Naive thymus-derived CD4-positive, alpha-beta T cell (primary cell): Measurements from ENCODE around the gene ELK3. TPM values are rescaled to one million over a fixed set of nuclear protein-coding genes. Genes with fewer than 3 reads are reported as not detected.

Experiments used
- ATAC-seq: fragments of 150-1000 bp; cut with Tn5 transposase; 2 replicates; pipeline ENCODE4 v1.10.0; 2021; ENCODE audit warnings: mild to moderate bottlenecking, moderate library complexity
- CTCF ChIA-PET: fragments of 350-600 bp; sonication (Branson Sonifier 250); formaldehyde crosslinking; loops from one replicate; lab custom pipeline; 2021; ENCODE audit warnings: antibody characterized with exemption; lab: Charles Lee
- POLR2A ChIA-PET: fragments of 350-600 bp; sonication (Branson Sonifier 250); formaldehyde crosslinking; loops from one replicate; lab custom pipeline; 2021; ENCODE audit warnings: antibody characterized with exemption, inconsistent platforms; lab: Charles Lee
- DNase-seq, 9 donors: peaks; one replicate each; pipeline versions ENCODE4 v3.0.0 to v3.0.0-alpha.2; 2020 to 2022; ENCODE audit warnings: mixed read lengths in 1 of 9
- H3K27ac ChIP-seq: one replicate; pipeline ENCODE4 v1.7.0; 2013; ENCODE audit warnings: mild to moderate bottlenecking, low read depth, low read length, moderate library complexity
- H3K27me3 ChIP-seq, 2 donors: one replicate each; pipeline ENCODE4 v1.7.0; 2013; ENCODE audit warnings: low read length in 2 of 2, mild to moderate bottlenecking in 2 of 2, moderate library complexity in 2 of 2; ENCODE audit not compliant: control insufficient read depth in 2 of 2, insufficient read depth in 2 of 2
- H3K36me3 ChIP-seq, 3 experiments: 1 replicate in 2 of 3; 2 replicates in 1 of 3; pipeline ENCODE4 v1.7.0; 2013; ENCODE audit warnings: low read length in 3 of 3, mild to moderate bottlenecking in 3 of 3, moderate library complexity in 1 of 3; ENCODE audit not compliant: insufficient read depth in 3 of 3, control insufficient read depth in 2 of 3
- H3K4me1 ChIP-seq, 2 donors: one replicate each; pipeline ENCODE4 v1.7.0; 2013; ENCODE audit warnings: low read length in 2 of 2, mild to moderate bottlenecking in 2 of 2, moderate library complexity in 1 of 2; ENCODE audit not compliant: control insufficient read depth in 2 of 2, insufficient read depth in 2 of 2
- H3K4me3 ChIP-seq: 2 replicates; pipeline ENCODE4 v1.7.0; 2013; ENCODE audit warnings: mild to moderate bottlenecking, low read length
- H3K9me3 ChIP-seq, 3 experiments: 1 replicate in 2 of 3; 2 replicates in 1 of 3; pipeline ENCODE4 v1.7.0; 2013; ENCODE audit warnings: low read length in 3 of 3; ENCODE audit not compliant: control insufficient read depth in 2 of 3
- H3K27ac Mint-ChIP-seq, 9 donors: one replicate each; pipeline ENCODE4 v1.8.0; 2020 to 2022; ENCODE audit warnings: mixed read lengths in 9 of 9, mild to moderate bottlenecking in 8 of 9, moderate library complexity in 5 of 9, inconsistent platforms in 2 of 9
- H3K27me3 Mint-ChIP-seq, 5 donors: one replicate each; pipeline ENCODE4 v1.8.0; 2021 to 2022; ENCODE audit warnings: mixed read lengths in 5 of 5, mild to moderate bottlenecking in 1 of 5
- H3K36me3 Mint-ChIP-seq, 5 donors: one replicate each; pipeline ENCODE4 v1.8.0; 2020 to 2022; ENCODE audit warnings: mixed read lengths in 5 of 5, mild to moderate bottlenecking in 3 of 5, inconsistent platforms in 1 of 5
- H3K4me1 Mint-ChIP-seq, 7 donors: one replicate each; pipeline ENCODE4 v1.8.0; 2020 to 2022; ENCODE audit warnings: mixed read lengths in 7 of 7, mild to moderate bottlenecking in 3 of 7, inconsistent platforms in 1 of 7
- H3K4me3 Mint-ChIP-seq, 10 donors: one replicate each; pipeline ENCODE4 v1.8.0; 2020 to 2022; ENCODE audit warnings: mild to moderate bottlenecking in 10 of 10, mixed read lengths in 10 of 10, moderate library complexity in 6 of 10, inconsistent platforms in 2 of 10
- H3K9me3 Mint-ChIP-seq, 11 donors: one replicate each; pipeline ENCODE4 v1.8.0; 2020 to 2022; ENCODE audit warnings: mixed read lengths in 11 of 11, mild to moderate bottlenecking in 4 of 11, inconsistent platforms in 1 of 11, moderate library complexity in 1 of 11
- intact Hi-C, 2 donors: fragments of 100-400 bp; cut with micrococcal nuclease; formaldehyde crosslinking; loops; one replicate each; pipeline ENCODE4 v1.15.1; 2023
- polyA plus RNA-seq, 2 donors: library from polyadenylated mRNA; unstranded; fragments of 300-500 nt; fragmentation: Illumina TruSeq; gene quantifications; one replicate each; pipeline ENCODE4 v1.2.3, GENCODE V29; 2021
- total RNA-seq, 6 experiments: library from RNA in 5 of 6; stranded (reverse) in 5 of 6; gene quantifications; 1 replicate in 5 of 6; 2 replicates in 1 of 6; pipeline ENCODE4 v1.2.3 and lab custom pipeline; 2021 to 2026

Gene ELK3
- total and polyA plus RNA-seq, 7 experiments from 2014 or later: 16.8 to 52.3 (median 29.4) TPM

DNA sequence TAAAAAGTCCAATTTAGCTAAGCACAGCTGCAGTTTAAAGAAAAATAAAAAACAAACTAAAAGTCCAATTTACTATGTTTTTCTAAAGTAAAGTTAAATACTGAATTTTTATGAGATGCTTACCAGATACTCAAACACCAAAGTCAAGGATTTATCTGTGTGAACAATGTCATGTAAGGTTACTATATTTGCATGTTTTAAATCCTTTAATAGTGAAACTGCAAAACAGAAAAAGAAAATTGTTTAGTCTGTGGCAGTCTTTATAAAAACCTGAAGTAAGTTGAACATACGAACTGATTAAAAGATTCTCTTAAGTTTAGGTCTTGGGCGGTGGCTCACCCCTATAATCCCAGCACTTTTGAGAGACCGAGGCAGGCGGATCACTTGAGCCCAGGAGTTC, 103.3 kb downstream of the ELK3 start:
- no peak for ATAC-seq
- H3K9me3 Mint-ChIP-seq: no peaks in the 10 kb centered on the region
- Histone ChIP-seq H3K36me3 (peaks cover 3 to 15% (median 11%) of the 10 kb centered on the region in 3 experiments), H3K9me3 (no peaks in the 10 kb centered on the region), H3K4me3 (no peak overlapping the region), H3K27ac (no peak overlapping the region), H3K27me3 (no peaks in the 10 kb centered on the region), H3K4me1 (peaks cover 7 to 11% of the 10 kb centered on the region in 2 donors)
- peaks cover 13 to 52% (median 31%) of the 10 kb centered on the region in 7 donors for H3K4me1 Mint-ChIP-seq
- CTCF ChIA-PET: interaction anchor here (0.7 to 1.5 kb wide), 2 partner anchors 34 to 103 kb away, joined by 3 to 10 read pairs; partner anchors contain the start of gene CDK17
- no peak overlapping the region for H3K27ac Mint-ChIP-seq
- DNase-seq: no peak
- peaks cover 0 to 31% (median 26%) of the 10 kb centered on the region in 5 donors for H3K36me3 Mint-ChIP-seq
- no peak overlapping the region for H3K4me3 Mint-ChIP-seq
- no peaks in the 10 kb centered on the region for H3K27me3 Mint-ChIP-seq
- POLR2A ChIA-PET: no interaction called here
- intact Hi-C loops: loop anchor here (2.0 to 5.0 kb wide), 3 partner anchors 15 to 235 kb away; no protein-coding TSS in a partner anchor

GRCh38 chr12:96300064-96300463, 105.9 kb downstream of the ELK3 start:
- Histone ChIP-seq H3K36me3 (peaks cover 3 to 8% (median 7%) of the 10 kb centered on the region in 3 experiments), H3K27me3 (no peaks in the 10 kb centered on the region), H3K27ac (no peak overlapping the region), H3K4me1 (peaks cover 2 to 6% of the 10 kb centered on the region in 2 donors), H3K9me3 (no peaks in the 10 kb centered on the region), H3K4me3 (no peak overlapping the region)
- Mint-ChIP-seq H3K27ac (peak overlapping the region in 1 of 9 donors; percentile 66), H3K4me1 (peaks cover 12 to 48% (median 24%) of the 10 kb centered on the region in 7 donors), H3K9me3 (no peaks in the 10 kb centered on the region), H3K36me3 (peaks cover 0 to 28% (median 19%) of the 10 kb centered on the region in 5 donors), H3K27me3 (no peaks in the 10 kb centered on the region), H3K4me3 (no peak overlapping the region)
- no peak for DNase-seq
- ChIA-PET POLR2A (interaction anchor here (0.6 kb wide), 1 partner anchor 33 kb away, joined by 4 read pairs; no protein-coding TSS in a partner anchor), CTCF (no interaction called here)
- no peak for ATAC-seq
- intact Hi-C loops: no loop called here

DNA sequence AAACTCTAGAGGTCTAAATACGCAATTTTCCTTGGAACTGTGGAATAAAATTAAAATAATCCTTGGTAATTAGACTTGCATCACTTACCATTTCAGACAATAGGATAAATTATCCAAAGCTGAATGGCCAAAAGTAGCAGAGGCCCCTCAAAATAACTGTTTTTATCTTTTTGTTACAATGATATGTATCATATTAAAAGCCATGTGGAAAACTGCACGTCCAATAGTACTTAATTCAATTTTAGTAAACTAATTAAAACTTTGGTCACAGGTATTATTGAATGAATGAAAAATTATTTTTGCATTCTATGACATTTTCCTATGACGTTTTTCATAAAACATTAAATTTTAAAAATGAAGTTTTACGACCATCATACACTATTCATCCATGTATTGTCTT, 107.6 kb downstream of the ELK3 start:
- no peaks in the 10 kb centered on the region for H3K9me3 Mint-ChIP-seq
- Histone ChIP-seq H3K4me1 (no peaks in the 10 kb centered on the region), H3K9me3 (no peaks in the 10 kb centered on the region), H3K27me3 (no peaks in the 10 kb centered on the region), H3K36me3 (peaks cover 3 to 8% (median 7%) of the 10 kb centered on the region in 3 experiments), H3K27ac (no peak overlapping the region), H3K4me3 (no peak overlapping the region)
- intact Hi-C loops: loop anchor here in 1 of 2 donors (2.0 kb wide), 1 partner anchor 15 kb away; no protein-coding TSS in a partner anchor
- DNase-seq: no peak
- H3K36me3 Mint-ChIP-seq: peaks cover 0 to 26% (median 19%) of the 10 kb centered on the region in 5 donors
- peaks cover 7 to 42% (median 21%) of the 10 kb centered on the region in 7 donors for H3K4me1 Mint-ChIP-seq
- H3K27ac Mint-ChIP-seq: no peak overlapping the region
- no peaks in the 10 kb centered on the region for H3K27me3 Mint-ChIP-seq
- ATAC-seq: no peak
- H3K4me3 Mint-ChIP-seq: no peak overlapping the region
- ChIA-PET POLR2A (no interaction called here), CTCF (no interaction called here)

DNA sequence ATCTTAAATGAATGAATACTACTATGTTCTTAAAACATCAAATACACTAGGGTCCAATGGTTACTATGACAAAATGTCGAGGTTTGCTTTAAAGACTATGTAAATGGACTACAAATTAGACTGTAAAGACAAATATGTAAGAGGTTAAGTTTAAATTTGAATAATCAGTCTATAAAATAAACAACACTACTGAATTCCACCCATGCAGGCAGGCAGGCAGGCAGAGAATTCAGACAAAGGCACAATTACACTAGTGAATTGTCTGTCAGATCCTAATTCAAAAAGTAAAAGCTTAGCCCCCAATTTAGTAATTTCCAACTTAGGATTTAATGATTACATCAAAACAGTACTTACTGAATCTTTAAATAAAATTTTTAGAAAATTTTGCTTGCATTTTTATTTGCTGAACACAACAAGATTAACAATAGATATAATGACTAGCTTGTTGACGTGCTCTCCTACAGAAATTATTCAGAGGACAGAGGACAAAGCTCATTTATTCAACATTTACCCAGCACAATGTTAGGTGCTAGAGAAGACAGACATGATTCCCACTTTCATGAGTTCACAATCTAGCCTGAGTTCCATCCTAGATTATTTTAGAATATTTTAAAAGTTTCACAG, 108.6 kb downstream of the ELK3 start:
- Histone ChIP-seq H3K4me1 (no peaks in the 10 kb centered on the region), H3K36me3 (peaks cover 0 to 8% (median 7%) of the 10 kb centered on the region in 3 experiments), H3K9me3 (no peaks in the 10 kb centered on the region), H3K27me3 (no peaks in the 10 kb centered on the region), H3K4me3 (no peak overlapping the region), H3K27ac (no peak overlapping the region)
- DNase-seq (no peak), ATAC-seq (no peak)
- no peaks in the 10 kb centered on the region for H3K9me3 Mint-ChIP-seq
- peaks cover 7 to 44% (median 29%) of the 10 kb centered on the region in 7 donors for H3K4me1 Mint-ChIP-seq
- H3K36me3 Mint-ChIP-seq: peaks cover 0 to 22% (median 14%) of the 10 kb centered on the region in 5 donors
- ChIA-PET POLR2A (interaction anchor here (0.7 to 1.0 kb wide), 4 partner anchors 10 to 151 kb away, joined by 3 read pairs; no protein-coding TSS in a partner anchor), CTCF (interaction anchor here (0.7 to 1.1 kb wide), 2 partner anchors 99 to 214 kb away, joined by 3 to 4 read pairs; no protein-coding TSS in a partner anchor)
- H3K27me3 Mint-ChIP-seq: no peaks in the 10 kb centered on the region
- H3K4me3 Mint-ChIP-seq: no peak overlapping the region
- no peak overlapping the region for H3K27ac Mint-ChIP-seq
- intact Hi-C loops: loop anchor here in 1 of 2 donors (2.0 kb wide), 1 partner anchor 16 kb away; no protein-coding TSS in a partner anchor

DNA sequence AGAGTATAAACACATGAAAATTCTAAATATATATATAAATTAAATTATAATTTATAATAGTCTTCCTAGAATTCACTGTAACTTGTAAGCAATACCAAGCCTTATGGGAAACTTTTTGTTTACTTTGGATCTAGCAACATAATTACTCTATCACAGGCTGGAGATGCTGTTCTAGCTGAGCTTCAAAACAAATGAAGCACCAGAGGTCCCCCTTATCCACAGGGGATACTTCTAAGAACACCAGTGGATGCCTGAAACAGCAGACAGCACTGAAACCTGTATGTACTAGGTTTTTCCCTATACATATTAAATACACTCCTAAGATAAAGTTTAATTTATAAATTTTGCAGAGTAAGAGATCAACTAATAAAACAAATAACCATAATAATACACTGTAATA, 109.5 kb downstream of the ELK3 start:
- intact Hi-C loops: loop anchor here in 1 of 2 donors (2.0 kb wide), 1 partner anchor 17 kb away; no protein-coding TSS in a partner anchor
- CTCF ChIA-PET: interaction anchor here (1.1 kb wide), 1 partner anchor 213 kb away, joined by 3 read pairs; no protein-coding TSS in a partner anchor
- POLR2A ChIA-PET: interaction anchor here (0.5 to 0.7 kb wide), 2 partner anchors 8 to 11 kb away, joined by 3 read pairs; no protein-coding TSS in a partner anchor
- H3K27me3 Mint-ChIP-seq: no peaks in the 10 kb centered on the region
- H3K4me3 ChIP-seq: no peak overlapping the region
- H3K4me3 Mint-ChIP-seq: no peak overlapping the region
- peaks cover 0 to 21% (median 14%) of the 10 kb centered on the region in 5 donors for H3K36me3 Mint-ChIP-seq
- no peak overlapping the region for H3K27ac ChIP-seq
- no peaks in the 10 kb centered on the region for H3K9me3 Mint-ChIP-seq
- no peak for ATAC-seq
- H3K9me3 ChIP-seq: no peaks in the 10 kb centered on the region
- DNase-seq: no peak
- H3K4me1 Mint-ChIP-seq: peaks cover 8 to 45% (median 30%) of the 10 kb centered on the region in 7 donors
- H3K27ac Mint-ChIP-seq: no peak overlapping the region
- no peaks in the 10 kb centered on the region for H3K27me3 ChIP-seq
- peaks cover 0 to 8% (median 7%) of the 10 kb centered on the region in 3 experiments for H3K36me3 ChIP-seq
- H3K4me1 ChIP-seq: no peaks in the 10 kb centered on the region

- Mint-ChIP-seq H3K36me3 (peaks cover 5 to 23% (median 14%) of the 10 kb centered on the region in 5 donors), H3K27ac (peak overlapping the region in 3 of 9 donors; percentile 43 to 54 (median 50)), H3K4me3 (no peak overlapping the region), H3K4me1 (peaks cover 13 to 55% (median 34%) of the 10 kb centered on the region in 7 donors), H3K9me3 (no peaks in the 10 kb centered on the region), H3K27me3 (no peaks in the 10 kb centered on the region)
- intact Hi-C loops: loop anchor here in 1 of 2 donors (2.0 kb wide), 1 partner anchor 95 kb away; the partner anchor contains the start of gene CDK17
- no peak for DNase-seq
- ChIA-PET POLR2A (interaction anchor here (2.6 kb wide), 1 partner anchor 93 kb away, joined by 10 read pairs; no protein-coding TSS in a partner anchor), CTCF (no interaction called here)
- Histone ChIP-seq H3K4me3 (no peak overlapping the region), H3K27ac (no peak overlapping the region), H3K36me3 (peaks cover 0 to 8% (median 0%) of the 10 kb centered on the region in 3 experiments), H3K27me3 (no peaks in the 10 kb centered on the region), H3K9me3 (no peaks in the 10 kb centered on the region), H3K4me1 (no peaks in the 10 kb centered on the region)
- no peak for ATAC-seq
Measured at GRCh38 chr12:96305665-96306064, 111.5 kb downstream of the ELK3 start.
